HG03097 (cell line): ENCODE measurements around the gene CYP11A1.
"Not testable (repeated sequence)": the region's sequence is repeated elsewhere in the genome, so short reads cannot be mapped to it uniquely, and the experiment has no call there.

Experiments used
- ATAC-seq: cut with Tn5 transposase; IDR thresholded peaks from one replicate; pipeline ENCODE4 v1.9.1; 2021; ENCODE audit not compliant: unreplicated experiment, low FRiP score

Gene CYP11A1

GRCh38 chr15:74400915-74401757 is 33.7 kb upstream of the CYP11A1 start:
- ATAC-seq = no peak

- no peak for ATAC-seq
Observed at GRCh38 chr15:74400313-74400860, 32.9 kb upstream of the CYP11A1 start.

DNA sequence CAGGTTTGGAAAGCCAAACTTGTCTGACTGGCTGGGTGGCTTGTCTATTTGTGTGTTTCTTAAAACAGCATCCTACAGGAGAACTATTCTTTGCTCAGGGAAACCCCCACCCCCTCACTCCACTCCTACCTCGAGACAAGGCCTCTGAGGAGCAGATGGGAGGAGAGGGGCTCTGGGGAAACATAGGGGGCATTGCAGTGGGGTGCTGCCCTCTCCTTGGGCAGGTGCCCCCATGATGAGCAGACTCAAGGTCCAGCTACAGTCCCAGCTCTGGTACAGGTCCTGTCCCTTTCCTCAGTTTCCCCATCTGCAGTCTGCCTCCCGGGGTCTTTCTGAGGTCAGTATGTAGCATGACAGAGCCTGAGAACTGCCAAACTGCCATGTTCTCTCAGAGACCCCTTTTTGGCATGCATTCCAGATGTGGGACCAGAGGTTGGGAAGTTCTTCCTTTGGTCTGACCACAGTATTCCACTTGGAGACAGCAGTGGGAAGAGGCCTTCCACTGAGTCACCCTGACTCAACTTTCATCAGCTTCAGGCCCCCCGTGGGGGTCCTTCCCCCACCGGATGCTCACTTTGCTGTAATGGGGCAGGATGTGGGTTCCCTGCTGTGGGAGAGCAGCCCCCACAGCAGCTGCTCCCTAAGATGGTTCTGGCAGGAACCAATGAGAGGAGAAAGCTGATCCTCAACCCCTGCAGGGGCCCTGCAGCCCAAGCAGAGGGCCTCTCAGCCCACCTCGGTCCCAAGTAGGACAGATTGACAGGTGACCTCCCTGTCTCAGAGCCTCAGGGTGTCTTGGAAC is 32.3 kb upstream of the CYP11A1 start:
- ATAC-seq = no peak

GRCh38 chr15:74399100-74399499 is 31.7 kb upstream of the CYP11A1 start:
- no peak for ATAC-seq

DNA sequence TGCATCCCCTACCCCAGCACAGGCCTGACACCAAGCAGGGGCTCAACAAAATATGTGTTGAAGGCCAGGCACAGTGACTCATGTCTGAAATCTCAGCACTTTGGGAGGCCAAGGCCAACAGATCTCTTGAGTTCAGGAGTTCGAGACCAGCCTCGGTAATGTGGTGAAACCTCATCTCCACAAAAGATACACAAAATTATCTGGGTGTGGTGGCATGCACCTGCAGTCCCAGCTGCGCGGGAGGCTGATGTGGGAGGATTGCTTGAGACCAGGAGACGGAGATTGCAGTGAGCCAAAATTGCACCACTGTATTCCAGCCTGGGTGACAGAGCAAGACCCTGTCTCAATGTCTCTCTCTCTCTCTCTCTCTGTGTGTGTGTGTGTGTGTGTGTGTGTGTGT is 30.7 kb upstream of the CYP11A1 start:
- no peak for ATAC-seq

DNA sequence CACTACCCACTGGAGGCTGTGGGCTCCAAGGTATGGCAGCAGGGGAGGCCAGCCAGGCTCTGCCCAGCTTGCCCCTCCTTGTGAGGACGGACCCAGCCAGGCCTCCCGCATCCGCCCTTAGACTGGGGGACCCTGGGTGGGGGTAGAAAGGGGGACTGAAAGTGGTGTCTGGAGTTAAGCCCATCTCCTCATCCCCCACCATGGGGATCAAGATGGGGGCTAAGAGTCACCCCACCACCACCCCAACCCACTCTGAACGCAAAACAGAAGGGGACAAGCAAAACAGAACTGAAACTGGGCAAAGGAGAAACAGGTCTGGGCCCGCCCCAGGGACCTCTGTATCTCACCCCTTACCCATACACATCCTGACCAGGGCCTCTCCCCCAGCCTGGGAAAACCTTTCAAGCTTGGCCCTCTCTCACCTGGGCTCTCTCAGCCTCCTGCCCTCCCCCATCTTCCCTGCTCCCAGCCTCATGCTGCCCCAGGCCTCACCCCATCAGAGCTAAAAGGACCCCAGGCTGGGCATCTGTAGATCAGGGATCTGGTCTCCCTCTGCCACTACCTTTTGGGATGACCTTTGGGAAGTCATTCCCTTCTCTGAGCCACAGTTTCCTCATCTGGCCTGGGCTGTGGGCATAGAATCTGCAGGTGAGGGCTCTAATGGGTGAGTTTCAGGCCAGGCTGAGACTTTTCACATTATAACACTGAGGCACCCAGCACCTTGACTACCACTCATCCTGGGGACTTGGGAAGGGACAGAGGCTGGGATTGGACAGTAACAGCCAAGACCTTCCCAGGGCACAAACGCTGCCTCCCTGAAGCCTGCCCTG is 30.0 kb upstream of the CYP11A1 start:
- no peak for ATAC-seq

DNA sequence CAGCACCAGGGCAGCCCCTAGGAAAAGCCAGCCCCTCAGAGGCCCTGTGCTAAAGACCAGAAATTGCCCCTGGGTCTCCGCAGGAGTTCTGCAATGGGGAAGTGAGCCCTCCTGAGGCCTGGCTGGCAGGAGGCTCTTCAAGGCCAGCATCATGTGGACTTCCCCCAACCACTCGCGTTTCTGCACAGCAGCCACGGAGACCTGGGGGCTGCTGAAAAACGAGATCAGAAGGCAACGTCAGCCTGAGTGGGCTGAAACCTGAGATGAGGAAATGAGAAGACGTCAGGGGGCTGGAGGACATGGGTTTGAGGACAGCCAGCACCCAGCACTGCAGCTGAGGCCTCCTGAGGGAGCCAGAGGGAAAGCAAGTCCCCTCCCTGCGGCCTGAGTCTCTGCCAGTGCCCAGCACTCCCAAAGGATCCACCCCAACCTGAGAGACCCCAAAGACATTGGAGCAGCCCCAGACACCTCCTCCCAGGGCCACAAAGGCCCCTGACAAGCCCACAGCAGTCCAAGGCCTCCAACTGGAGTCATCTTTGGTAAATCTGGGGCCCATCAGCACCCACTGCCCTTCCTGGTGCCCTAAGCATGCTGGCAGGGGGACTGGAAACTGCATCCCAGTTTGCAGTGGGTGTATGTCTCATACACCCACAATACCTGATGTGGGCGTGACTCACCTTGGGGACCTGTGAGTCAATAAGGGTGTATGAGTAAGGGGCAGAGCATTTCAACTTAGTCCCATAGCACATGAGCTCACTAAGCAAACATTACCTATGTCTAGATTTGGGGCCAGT is 29.2 kb upstream of the CYP11A1 start:
- ATAC-seq = no peak

- no peak for ATAC-seq
Observed at GRCh38 chr15:74396146-74396438, 28.6 kb upstream of the CYP11A1 start.

DNA sequence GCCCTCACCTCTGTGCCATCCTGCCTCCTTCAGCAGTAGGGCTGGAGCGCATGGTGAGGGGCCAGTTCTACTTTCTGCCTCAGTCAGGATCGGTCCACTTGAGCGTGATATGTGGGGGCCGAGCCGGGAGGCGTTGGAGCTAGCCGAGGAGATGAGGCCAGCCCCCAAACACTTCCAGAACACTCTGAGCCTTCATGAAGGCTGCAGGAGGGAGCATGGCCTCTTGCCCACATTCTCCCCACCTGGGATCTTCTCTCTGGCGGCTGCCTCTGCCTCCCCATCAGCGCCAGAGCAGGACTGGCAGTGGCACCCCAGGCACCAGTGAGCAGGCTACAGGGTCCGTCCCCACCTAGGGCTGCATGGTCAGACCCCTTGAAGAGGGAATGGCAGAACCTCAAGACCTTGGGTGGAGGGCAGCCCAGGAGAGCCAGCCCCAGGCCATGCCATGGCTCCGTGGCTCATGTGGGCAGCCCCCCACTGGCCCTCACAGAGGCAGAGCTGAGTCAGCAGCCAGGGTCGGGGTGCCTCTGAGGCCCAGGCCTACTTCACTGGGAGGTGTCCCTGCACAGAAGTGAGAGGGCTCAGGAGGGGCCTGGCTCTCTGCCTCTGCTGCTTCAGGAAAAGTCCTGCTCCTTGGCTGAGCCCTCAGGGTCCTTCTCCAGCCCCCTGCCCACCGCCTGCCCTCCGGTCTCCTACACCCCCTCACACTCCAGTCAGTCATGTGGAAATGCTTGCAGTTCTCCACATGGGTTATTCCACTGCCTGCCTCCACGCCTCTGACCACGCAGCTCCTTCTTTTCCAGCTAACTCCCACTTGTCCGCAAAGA is 28.1 kb upstream of the CYP11A1 start:
- no peak for ATAC-seq

GRCh38 chr15:74394090-74394846 is 26.8 kb upstream of the CYP11A1 start:
- no peak for ATAC-seq

DNA sequence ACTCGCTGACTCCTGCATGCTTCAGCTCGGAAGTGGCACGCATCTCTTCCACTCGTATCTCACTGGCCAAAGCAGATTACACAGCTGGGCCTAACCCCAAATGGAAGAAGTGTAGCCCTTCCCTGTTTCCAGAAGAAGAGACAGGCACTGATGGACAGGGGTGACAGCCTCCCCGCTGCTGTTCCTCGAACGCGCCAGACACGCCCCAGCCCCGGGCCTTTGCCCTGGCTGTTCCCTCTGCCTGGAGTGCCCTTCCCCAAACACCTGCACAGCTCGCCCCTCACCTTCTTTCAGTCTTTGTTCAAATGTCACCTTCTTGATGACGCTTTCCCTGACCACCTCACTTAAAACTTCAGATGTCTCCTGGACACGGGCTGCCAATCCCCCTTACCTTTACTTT is 26.0 kb upstream of the CYP11A1 start:
- no peak for ATAC-seq

DNA sequence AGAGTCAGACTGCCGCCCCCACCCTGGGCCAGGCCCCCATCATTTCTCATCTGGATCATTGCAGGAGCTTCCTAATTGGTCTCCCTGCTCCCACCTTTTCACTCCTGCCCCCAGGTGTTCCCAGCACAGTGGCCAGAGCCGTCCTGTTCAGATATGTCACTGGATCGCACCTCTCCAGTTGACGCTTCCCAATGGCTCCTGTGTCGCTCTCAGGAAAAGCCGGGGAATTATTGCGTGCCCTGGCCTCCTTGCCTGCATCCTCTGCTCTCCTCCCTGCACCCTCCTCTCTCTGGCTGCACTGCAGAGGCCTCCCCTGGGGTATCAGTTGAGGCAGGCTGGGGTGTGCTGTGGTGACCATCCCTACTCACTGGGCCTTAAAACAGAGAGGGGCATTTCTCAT is 25.5 kb upstream of the CYP11A1 start:
- no peak for ATAC-seq

DNA sequence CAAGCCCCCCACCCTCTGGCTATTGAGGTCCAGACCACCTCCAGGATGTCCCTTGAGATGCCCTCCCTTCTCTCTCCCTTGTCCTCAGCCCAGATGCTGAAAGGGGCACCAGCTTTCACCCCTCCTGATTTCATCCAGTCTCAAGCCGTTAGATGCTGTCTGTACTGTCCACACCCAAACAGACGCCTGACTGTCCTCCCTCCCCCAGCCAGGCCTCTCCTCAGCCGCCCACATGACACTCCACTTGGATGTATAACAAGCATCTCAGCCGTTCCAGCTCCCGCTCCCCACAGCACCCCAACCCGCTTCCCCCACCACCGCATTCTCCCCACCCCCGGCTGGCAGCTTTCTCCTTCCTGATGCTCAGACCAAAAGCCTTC is 25.0 kb upstream of the CYP11A1 start:
- no peak for ATAC-seq

DNA sequence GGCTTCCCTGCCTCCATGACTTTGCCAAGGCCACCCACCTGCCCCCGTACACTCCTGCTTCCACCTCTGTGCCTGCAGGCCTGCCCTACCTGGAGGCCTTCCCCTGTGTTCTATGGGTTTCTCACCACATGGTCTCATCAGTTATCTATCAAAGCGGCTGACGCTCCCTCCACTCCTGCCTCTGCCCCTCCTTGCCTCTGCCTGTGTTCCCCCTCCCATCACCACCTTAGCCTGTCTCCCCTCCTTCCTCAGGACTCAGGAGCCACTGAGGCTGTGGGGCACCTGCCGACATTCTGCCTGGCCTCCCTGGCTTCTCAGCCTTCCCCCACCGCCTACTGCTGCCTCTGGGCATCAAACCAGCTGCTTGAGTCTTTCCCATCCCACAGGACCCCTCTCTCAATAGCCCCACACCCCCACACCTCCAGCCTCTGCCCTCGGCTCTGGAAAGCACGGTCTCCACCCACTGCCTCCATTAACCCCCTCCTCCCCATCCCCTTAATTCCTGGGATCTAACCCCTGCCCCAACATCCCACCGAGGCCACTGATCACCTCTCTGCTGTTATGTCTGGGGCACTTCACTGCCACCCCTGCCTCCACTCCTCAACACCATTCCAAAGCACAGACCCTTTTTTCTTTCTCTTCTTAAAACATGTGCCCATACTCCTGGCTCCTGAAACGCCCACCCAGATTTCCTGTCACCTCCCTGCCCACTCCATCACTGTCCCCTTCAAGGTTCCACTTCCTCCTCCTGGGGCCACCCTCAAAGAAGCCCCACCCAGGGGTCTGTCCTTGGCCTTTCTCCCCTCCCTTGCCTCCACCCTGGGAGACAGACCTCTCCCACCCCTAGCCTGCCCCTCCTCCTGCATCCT is 24.4 kb upstream of the CYP11A1 start:
- ATAC-seq = no peak

DNA sequence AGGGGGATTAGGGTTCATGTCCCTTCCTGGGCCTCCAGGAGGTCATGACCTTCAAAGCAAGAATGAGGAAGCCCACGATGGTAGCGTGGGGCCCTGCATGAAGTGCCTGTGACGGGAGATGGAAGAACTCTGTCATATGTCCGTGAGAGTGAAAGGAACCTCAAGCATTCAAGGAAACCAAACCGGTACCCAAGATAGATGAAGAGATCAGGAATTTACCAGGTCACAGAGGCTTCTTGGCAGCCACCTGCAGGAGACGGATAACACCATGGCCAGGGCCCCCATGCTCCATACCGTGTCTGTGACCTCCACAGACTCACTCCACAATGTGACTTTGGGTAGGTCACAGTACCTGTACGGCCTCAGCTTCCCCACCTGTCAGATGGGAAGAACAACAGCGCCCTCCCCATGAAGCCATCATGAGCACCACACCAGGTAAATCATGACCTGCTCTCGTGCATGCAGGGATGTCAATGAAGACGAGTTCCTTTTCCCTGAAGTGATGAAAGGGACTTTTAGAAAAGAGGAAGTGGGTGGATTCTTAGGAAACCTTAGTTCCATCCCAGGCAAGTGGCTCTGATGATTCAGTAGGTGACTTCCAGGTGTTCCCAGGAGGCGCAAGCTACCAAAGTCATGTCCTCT is 23.3 kb upstream of the CYP11A1 start:
- no peak for ATAC-seq

GRCh38 chr15:74390049-74390646 is 22.7 kb upstream of the CYP11A1 start:
- not testable (repeated sequence) for ATAC-seq
